HepG2 (cell line): ENCODE measurements around the gene HES6. TPM values are rescaled to one million over a fixed set of nuclear protein-coding genes. Genes with fewer than 3 reads are reported as not detected.

ENCODE experiments used
- ETS1 ChIP-seq: sonication (generic); formaldehyde crosslinking; IDR thresholded peaks from 2 replicates; pipeline ENCODE4 v1.4.0; 2020; ENCODE audit warnings: missing genetic modification reagents
- ETV6 ChIP-seq: sonication (generic); formaldehyde crosslinking; conservative IDR thresholded peaks from 2 replicates; pipeline ENCODE4 v1.4.0; 2020; ENCODE audit warnings: missing genetic modification reagents
- FOXP1 ChIP-seq, 2 experiments: fragments of 450-650 bp in 1 of 2; IDR thresholded peaks; 2 replicates each; pipeline ENCODE4 v1.6.1; 2017 to 2018; ENCODE audit warnings: antibody characterized with exemption in 1 of 2
- HDAC1 ChIP-seq: sonication (generic); formaldehyde crosslinking; IDR thresholded peaks from 2 replicates; pipeline ENCODE4 v1.5.1; 2020; ENCODE audit warnings: mild to moderate bottlenecking, missing genetic modification reagents
- HDAC2 ChIP-seq: sonication (generic); formaldehyde crosslinking; IDR thresholded peaks from 2 replicates; pipeline ENCODE4 v1.4.0; 2020; ENCODE audit warnings: missing genetic modification reagents
- HDAC6 ChIP-seq: fragments of 200-600 bp; sonication (generic); IDR thresholded peaks from 2 replicates; pipeline ENCODE4 v1.7.0; 2017; ENCODE audit warnings: mild to moderate bottlenecking, antibody characterized with exemption, low read length, low read depth
- IKZF1 ChIP-seq: fragments of 450-650 bp; IDR thresholded peaks from 2 replicates; pipeline ENCODE4 v1.7.1; 2016
- IKZF5 ChIP-seq: IDR thresholded peaks from 2 replicates; pipeline ENCODE4 v1.6.1; 2018; ENCODE audit warnings: missing genetic modification reagents, mild to moderate bottlenecking, missing compliant biosample characterization
- NCOA5 ChIP-seq: sonication (generic); formaldehyde crosslinking; IDR thresholded peaks from 2 replicates; pipeline ENCODE4 v1.4.0; 2020; ENCODE audit warnings: missing genetic modification reagents
- NFE2 ChIP-seq: sonication (generic); formaldehyde crosslinking; IDR thresholded peaks from 2 replicates; pipeline ENCODE4 v1.4.0; 2020; ENCODE audit warnings: missing genetic modification reagents
- NFRKB ChIP-seq: fragments of 450-650 bp; IDR thresholded peaks from 2 replicates; pipeline ENCODE4 v1.6.1; 2017
- NONO ChIP-seq, 2 experiments: fragments of 450-650 bp in 1 of 2; sonication (generic) in 1 of 2; formaldehyde crosslinking in 1 of 2; IDR thresholded peaks in 1 of 2; conservative IDR thresholded peaks in 1 of 2; 2 replicates each; pipeline versions ENCODE4 v1.6.1 to v1.8.0; 2017 to 2022; ENCODE audit warnings: mild to moderate bottlenecking in 1 of 2, missing genetic modification reagents in 1 of 2, moderate library complexity in 1 of 2
- NR2F6 ChIP-seq, 2 experiments: IDR thresholded peaks; 2 replicates each; pipeline ENCODE4 v1.6.1; 2016; ENCODE audit warnings: antibody characterized with exemption in 1 of 2, mild to moderate bottlenecking in 1 of 2
- RFXAP ChIP-seq: sonication (generic); formaldehyde crosslinking; IDR thresholded peaks from 2 replicates; pipeline ENCODE4 v1.4.0; 2020; ENCODE audit warnings: missing genetic modification reagents, borderline replicate concordance
- TSC22D2 ChIP-seq: sonication (generic); formaldehyde crosslinking; IDR thresholded peaks from 2 replicates; pipeline ENCODE4 v1.5.1; 2020; ENCODE audit warnings: missing genetic modification reagents, mild to moderate bottlenecking, borderline replicate concordance
- UBTF ChIP-seq: sonication (generic); formaldehyde crosslinking; IDR thresholded peaks from 2 replicates; pipeline ENCODE4 v1.4.0; 2020; ENCODE audit warnings: mild to moderate bottlenecking, missing genetic modification reagents
- ZFX ChIP-seq: sonication (generic); formaldehyde crosslinking; IDR thresholded peaks from 2 replicates; pipeline ENCODE4 v1.4.0; 2020; ENCODE audit warnings: mild to moderate bottlenecking, low read depth, missing genetic modification reagents, moderate library complexity
- ZHX1 ChIP-seq: sonication (generic); formaldehyde crosslinking; IDR thresholded peaks from 2 replicates; pipeline ENCODE4 v1.8.1; 2022; ENCODE audit warnings: low read depth, mild to moderate bottlenecking, missing genetic modification reagents
- ZNF207 ChIP-seq: fragments of 450-650 bp; IDR thresholded peaks from 2 replicates; pipeline ENCODE4 v1.6.1; 2016; ENCODE audit warnings: antibody characterized with exemption, borderline replicate concordance
- ZNF256 ChIP-seq: sonication (generic); formaldehyde crosslinking; conservative IDR thresholded peaks from 2 replicates; pipeline ENCODE4 v1.4.0; 2020; ENCODE audit warnings: missing genetic modification reagents
- ZNF34 ChIP-seq: sonication (generic); formaldehyde crosslinking; IDR thresholded peaks from 2 replicates; pipeline ENCODE4 v1.4.0; 2020; ENCODE audit warnings: mild to moderate bottlenecking, missing genetic modification reagents, borderline replicate concordance
- ZNF430 ChIP-seq: sonication (generic); formaldehyde crosslinking; IDR thresholded peaks from 2 replicates; pipeline ENCODE4 v1.9.0; 2021; ENCODE audit warnings: mild to moderate bottlenecking, missing genetic modification reagents
- ZNF878 ChIP-seq: sonication (generic); formaldehyde crosslinking; IDR thresholded peaks from 2 replicates; pipeline ENCODE4 v1.8.1; 2023; ENCODE audit warnings: mild to moderate bottlenecking, missing genetic modification reagents, moderate library complexity
- ZSCAN29 ChIP-seq: sonication (generic); formaldehyde crosslinking; conservative IDR thresholded peaks from 2 replicates; pipeline ENCODE4 v1.4.0; 2020; ENCODE audit warnings: mild to moderate bottlenecking, missing genetic modification reagents
- polyA plus RNA-seq, 8 experiments: library from polyadenylated mRNA; depleted of rRNA in 3 of 8; stranded (reverse) in 7 of 8; unstranded in 1 of 8; fragments of >200 nt; fragmentation: Illumina TruSeq in 4 of 8; extraction: Trizol in 4 of 8; gene quantifications; 2 replicates each; pipeline versions ENCODE4 v1.2.1 to v1.2.3, GENCODE V29; 2011 to 2016; ENCODE audit warnings: low read depth in 4 of 8, missing spikeins in 1 of 8, mixed read lengths in 1 of 8; ENCODE audit not compliant: insufficient read depth in 1 of 8
- total RNA-seq, 5 experiments: library from RNA; depleted of rRNA; stranded (reverse); fragments of >200 nt; fragmentation: Illumina TruSeq; extraction: Trizol; gene quantifications; 2 replicates each; pipeline ENCODE4 v1.2.3, GENCODE V29; 2016; ENCODE audit warnings: low read depth in 1 of 5

HES6 gene
- total and polyA plus RNA-seq, 2 of the 13 experiments (the other 11 are each of a cell fraction or from before 2014, with no cell fraction given): 19.5 to 82.8 TPM

- TF ChIP-seq IKZF5 (peak; percentile 93), NONO (IDR thresholded peaks at IDR 0.05) (no peak), NONO (CRISPR knock-in tag; conservative IDR thresholded peaks at IDR 0.05) (peak; percentile 70), TSC22D2 (CRISPR knock-in tag) (0 out of 2 replicates have a peak, but pooled peaks have one; percentile 29), NR2F6 (IDR thresholded peaks at IDR 0.05) (peak; percentile 10; the same call in 1 of the 2 replicates), NR2F6 (CRISPR knock-in tag; IDR thresholded peaks at IDR 0.05) (peak; percentile 50; the same call in 1 of the 2 replicates), HDAC2 (peak; percentile 46; the same call in 1 of the 2 replicates), ZSCAN29 (CRISPR knock-in tag) (no peak), ZFX (CRISPR knock-in tag) (0 out of 2 replicates have a peak, but pooled peaks have one; percentile 27), NFRKB (no peak), RFXAP (CRISPR knock-in tag) (0 out of 2 replicates have a peak, but pooled peaks have one; percentile 59), ZHX1 (CRISPR knock-in tag) (0 out of 2 replicates have a peak, but pooled peaks have one; percentile 21), UBTF (0 out of 2 replicates have a peak, but pooled peaks have one; percentile 22), ZNF256 (CRISPR knock-in tag) (no peak), IKZF1 (no peak), ZNF34 (no peak), NFE2 (CRISPR knock-in tag) (no peak), ZNF878 (CRISPR knock-in tag) (0 out of 2 replicates have a peak, but pooled peaks have one; percentile 26), HDAC6 (no peak), FOXP1 (IDR thresholded peaks at IDR 0.05) (no peak), FOXP1 (CRISPR knock-in tag; IDR thresholded peaks at IDR 0.05) (peak; percentile 87), ETS1 (CRISPR knock-in tag) (no peak), ETV6 (no peak), ZNF207 (no peak), ZNF430 (CRISPR knock-in tag) (0 out of 2 replicates have a peak, but pooled peaks have one; percentile 48), HDAC1 (CRISPR knock-in tag) (peak; percentile 85), NCOA5 (CRISPR knock-in tag) (no peak)
These were observed 45.8 kb upstream of the HES6 start (continued) for GRCh38 chr2:238285653-238286082.
